Prostate gland (tissue), 2 donors: ENCODE results near the gene SIRT3.

Experiments used
- CTCF ChIP-seq, 4 experiments: fragments of 200-600 bp in 2 of 4; fragments of 450-650 bp in 2 of 4; sonication (generic) in 2 of 4; IDR thresholded peaks; 1 replicate in 3 of 4; 2 replicates in 1 of 4; pipeline ENCODE4 v1.5.1; 2016 to 2019; ENCODE audit warnings: antibody characterized with exemption in 4 of 4, mild to moderate bottlenecking in 2 of 4, moderate library complexity in 2 of 4
- POLR2A ChIP-seq: fragments of 450-650 bp; IDR thresholded peaks from one replicate; pipeline ENCODE4 v1.6.1; 2016; ENCODE audit warnings: antibody characterized with exemption, mild to moderate bottlenecking

DNA sequence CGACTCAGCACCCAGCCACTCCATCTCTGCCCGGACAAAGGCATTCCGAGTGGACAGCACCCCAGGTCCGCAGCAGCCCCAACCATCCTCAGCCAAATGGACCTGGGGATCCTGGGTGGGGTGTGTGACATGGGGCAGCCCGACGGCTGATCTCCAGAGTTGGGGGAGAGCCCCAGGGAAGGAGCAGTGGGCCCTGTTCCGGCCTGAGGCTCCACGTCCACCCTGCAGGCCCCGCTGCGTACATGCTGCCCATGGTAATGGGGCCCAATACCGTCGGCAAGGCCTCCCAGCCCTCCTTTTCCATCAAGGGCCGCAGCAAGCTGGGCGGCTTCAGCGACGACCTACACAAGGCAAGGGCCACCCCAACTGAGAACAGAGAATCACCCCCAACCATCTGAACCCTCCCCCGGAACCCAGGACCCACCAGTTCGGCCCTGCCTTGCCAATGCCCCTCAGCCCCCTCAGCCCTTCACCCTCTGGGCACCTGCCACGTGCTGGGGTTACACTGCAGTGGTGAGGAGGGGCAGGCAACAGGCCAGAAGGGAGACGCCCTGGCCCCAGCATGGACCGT, 37.8 kb downstream of the SIRT3 start:
- TF ChIP-seq CTCF (IDR thresholded peaks at IDR 0.05) (no peak), POLR2A (no peak)
